ENCODE data around the gene KLHL5. TPM values are rescaled to one million over a fixed set of nuclear protein-coding genes. Genes with fewer than 3 reads are reported as not detected.

Gene KLHL5
- total RNA-seq, 1 donor from 2014 or later = 44.8 TPM

DNA sequence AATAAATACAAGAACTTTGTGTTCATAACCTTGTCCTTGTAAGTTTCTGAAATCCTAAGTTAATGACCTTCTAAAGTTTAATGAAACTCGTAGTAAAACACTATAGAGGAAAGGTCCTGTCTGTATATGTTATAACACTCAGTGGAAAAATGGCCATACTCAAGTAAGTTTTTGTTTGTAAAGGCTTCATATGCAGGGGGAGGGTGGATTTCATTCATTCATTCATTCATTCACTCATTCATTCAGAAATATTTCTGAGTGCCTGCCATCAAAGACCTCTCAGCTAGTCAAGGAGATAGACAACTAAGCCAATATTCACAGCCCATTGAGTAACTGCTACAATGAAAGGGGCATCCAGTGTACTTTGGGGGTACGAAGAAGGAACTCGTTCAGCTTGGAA lies 22.9 kb upstream of the KLHL5 start:
- H3K9me3 Mint-ChIP-seq (ENCODE audit: low read depth) = no peaks in the 10 kb centered on the region
- H3K27ac Mint-ChIP-seq = no peak overlapping the region
- H3K27me3 Mint-ChIP-seq = no peaks in the 10 kb centered on the region
- TF ChIP-seq, protein P1, sequence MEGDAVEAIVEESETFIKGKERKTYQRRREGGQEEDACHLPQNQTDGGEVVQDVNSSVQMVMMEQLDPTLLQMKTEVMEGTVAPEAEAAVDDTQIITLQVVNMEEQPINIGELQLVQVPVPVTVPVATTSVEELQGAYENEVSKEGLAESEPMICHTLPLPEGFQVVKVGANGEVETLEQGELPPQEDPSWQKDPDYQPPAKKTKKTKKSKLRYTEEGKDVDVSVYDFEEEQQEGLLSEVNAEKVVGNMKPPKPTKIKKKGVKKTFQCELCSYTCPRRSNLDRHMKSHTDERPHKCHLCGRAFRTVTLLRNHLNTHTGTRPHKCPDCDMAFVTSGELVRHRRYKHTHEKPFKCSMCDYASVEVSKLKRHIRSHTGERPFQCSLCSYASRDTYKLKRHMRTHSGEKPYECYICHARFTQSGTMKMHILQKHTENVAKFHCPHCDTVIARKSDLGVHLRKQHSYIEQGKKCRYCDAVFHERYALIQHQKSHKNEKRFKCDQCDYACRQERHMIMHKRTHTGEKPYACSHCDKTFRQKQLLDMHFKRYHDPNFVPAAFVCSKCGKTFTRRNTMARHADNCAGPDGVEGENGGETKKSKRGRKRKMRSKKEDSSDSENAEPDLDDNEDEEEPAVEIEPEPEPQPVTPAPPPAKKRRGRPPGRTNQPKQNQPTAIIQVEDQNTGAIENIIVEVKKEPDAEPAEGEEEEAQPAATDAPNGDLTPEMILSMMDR (IDR thresholded peaks at IDR 0.05; ENCODE audit: unreplicated experiment) = no peak
- DNase-seq (ENCODE audit: low spot score, unreplicated experiment) = no peak
- H3K4me3 Mint-ChIP-seq (ENCODE audit: low read depth) = no peak overlapping the region
- H3K36me3 Mint-ChIP-seq (ENCODE audit: insufficient read depth) = no peaks in the 10 kb centered on the region
- peaks cover 42% of the 10 kb centered on the region for H3K4me1 Mint-ChIP-seq (ENCODE audit: low read depth)

DNA sequence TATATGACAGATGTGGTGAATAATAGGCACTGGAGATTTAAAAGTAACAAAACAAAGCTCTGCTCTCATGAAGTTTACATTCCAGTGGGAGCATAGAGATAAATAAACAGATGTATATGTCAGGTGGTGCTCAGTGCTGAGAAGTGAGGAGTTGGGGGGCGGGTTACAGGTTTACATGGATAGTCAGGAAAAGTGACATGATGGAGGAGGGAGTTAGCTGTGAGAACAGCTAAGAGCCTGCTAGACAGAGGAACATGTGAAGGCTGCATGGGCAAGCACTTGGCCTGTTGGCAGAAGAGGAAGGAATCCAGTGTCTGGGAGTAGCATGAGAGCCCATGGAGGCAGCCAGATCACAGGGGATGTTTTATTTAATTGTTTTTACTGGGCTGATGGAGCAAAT lies 19.7 kb upstream of the KLHL5 start:
- peak overlapping the region; percentile 2 for H3K4me3 Mint-ChIP-seq (ENCODE audit: low read depth)
- H3K27me3 Mint-ChIP-seq = no peaks in the 10 kb centered on the region
- peaks cover 38% of the 10 kb centered on the region for H3K4me1 Mint-ChIP-seq (ENCODE audit: low read depth)
- DNase-seq (ENCODE audit: low spot score, unreplicated experiment) = no peak
- TF ChIP-seq, protein P1 (IDR thresholded peaks at IDR 0.05; ENCODE audit: unreplicated experiment) = no peak
- no peaks in the 10 kb centered on the region for H3K9me3 Mint-ChIP-seq (ENCODE audit: low read depth)
- no peaks in the 10 kb centered on the region for H3K36me3 Mint-ChIP-seq (ENCODE audit: insufficient read depth)
- H3K27ac Mint-ChIP-seq = peak overlapping the region; percentile 83

DNA sequence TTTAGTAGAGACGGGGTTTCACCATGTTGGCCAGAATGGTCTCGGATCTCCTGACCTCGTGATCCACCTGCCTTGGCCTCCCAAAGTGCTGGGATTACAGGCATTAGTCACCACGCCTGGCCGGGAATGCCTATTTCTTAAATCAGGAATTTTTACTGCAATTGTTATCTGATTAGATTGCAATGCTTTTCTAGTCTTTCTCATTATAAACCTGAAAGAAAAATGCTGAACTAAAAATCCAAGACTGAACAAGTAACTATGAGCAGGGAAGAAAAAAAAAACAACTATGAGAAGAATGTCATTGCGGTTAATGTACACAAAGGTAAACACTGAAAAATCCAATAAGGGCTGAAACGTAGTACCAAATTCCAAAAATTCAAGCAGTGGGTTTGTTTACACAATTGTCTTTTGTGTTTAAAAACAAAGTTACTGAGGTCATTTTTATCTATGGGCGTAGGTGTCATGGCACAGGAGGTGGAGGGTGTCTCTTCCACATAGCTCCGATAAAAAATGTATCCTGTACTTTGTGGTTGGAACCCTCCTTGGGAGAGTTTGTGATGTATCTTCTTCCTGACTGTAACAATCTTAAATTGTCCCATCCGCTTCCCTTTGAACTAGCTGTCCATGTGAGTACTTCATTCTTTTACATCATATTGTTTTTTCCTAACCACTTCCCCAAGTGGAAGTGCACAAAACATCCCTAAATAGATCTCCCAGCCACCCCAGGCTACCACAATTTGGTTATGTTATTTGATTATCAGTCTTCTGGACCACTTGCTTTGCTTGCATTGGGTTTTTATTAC lies 18.8 kb upstream of the KLHL5 start:
- H3K4me1 Mint-ChIP-seq (ENCODE audit: low read depth) = peaks cover 29% of the 10 kb centered on the region
- no peaks in the 10 kb centered on the region for H3K27me3 Mint-ChIP-seq

DNA sequence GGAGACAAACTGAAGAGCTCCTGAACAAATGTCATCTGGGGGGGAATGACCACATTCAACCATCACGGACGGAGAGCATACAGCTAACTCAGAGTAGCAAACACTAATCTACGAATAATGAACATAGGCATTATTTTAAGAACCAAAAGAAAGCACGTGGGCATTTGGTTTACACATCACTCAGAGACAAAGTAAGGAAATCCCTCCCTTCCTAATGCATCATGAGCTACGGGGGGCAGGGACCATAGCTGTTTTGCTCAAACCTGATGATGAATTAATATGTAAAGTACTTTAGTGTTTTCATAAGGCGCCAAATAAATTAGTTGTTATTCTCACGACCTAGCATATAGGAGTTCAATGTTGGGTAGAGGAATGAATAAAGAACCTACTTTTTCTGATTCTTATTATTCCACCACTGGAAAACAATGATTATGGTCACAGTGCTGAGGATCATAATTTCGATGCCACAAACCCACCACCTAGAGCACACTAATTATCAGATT lies 18.1 kb upstream of the KLHL5 start:
- TF ChIP-seq, protein P1 (IDR thresholded peaks at IDR 0.05; ENCODE audit: unreplicated experiment) = no peak
- Mint-ChIP-seq H3K36me3 (ENCODE audit: insufficient read depth) (no peaks in the 10 kb centered on the region), H3K9me3 (ENCODE audit: low read depth) (no peaks in the 10 kb centered on the region), H3K4me3 (ENCODE audit: low read depth) (peak overlapping the region; percentile 85), H3K27ac (peak overlapping the region; percentile 91), H3K27me3 (no peaks in the 10 kb centered on the region), H3K4me1 (ENCODE audit: low read depth) (peaks cover 28% of the 10 kb centered on the region)
- no peak for DNase-seq (ENCODE audit: low spot score, unreplicated experiment)

More for the DNA sequence above, 18.8 kb upstream of the KLHL5 start:
- TF ChIP-seq, protein P1 (IDR thresholded peaks at IDR 0.05; ENCODE audit: unreplicated experiment) = no peak
- DNase-seq (ENCODE audit: low spot score, unreplicated experiment) = no peak
- no peaks in the 10 kb centered on the region for H3K36me3 Mint-ChIP-seq (ENCODE audit: insufficient read depth)
- H3K9me3 Mint-ChIP-seq (ENCODE audit: low read depth) = no peaks in the 10 kb centered on the region
- peak overlapping the region; percentile 91 for H3K27ac Mint-ChIP-seq
- H3K4me3 Mint-ChIP-seq (ENCODE audit: low read depth) = peak overlapping the region; percentile 85

DNA sequence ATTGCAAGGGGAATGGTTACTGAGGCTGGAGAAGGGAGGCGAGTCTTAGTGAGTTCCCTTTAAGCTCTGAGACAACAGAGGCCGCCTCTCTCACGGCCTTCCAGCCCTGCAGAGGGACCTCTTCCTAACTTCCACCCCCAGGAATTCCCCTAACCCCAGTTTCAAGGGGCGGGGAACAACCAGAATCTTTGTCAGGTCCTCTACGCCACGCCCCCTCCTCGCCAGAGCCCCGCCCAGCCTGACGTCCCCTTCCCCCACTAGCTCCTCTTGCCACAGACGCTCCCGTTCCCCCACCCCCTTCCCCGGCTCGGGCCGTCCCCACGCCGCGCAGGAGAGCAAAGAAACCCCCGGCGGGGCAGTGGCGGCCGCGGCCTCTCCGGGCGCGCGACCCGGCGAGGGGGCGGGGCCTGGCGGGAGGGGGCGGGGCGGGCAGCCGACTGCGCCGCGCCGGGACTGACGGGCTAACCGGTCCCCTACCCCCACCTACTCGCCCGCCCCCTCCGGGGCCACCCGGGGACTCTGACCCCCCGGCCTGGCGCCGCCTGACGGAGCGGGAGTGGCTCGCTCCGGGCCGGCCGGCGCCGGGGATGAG lies 17.6 kb upstream of the KLHL5 start:
- Mint-ChIP-seq H3K27ac (peak overlapping the region; percentile 91), H3K27me3 (no peaks in the 10 kb centered on the region), H3K36me3 (ENCODE audit: insufficient read depth) (no peaks in the 10 kb centered on the region), H3K4me3 (ENCODE audit: low read depth) (peak overlapping the region; percentile 85), H3K9me3 (ENCODE audit: low read depth) (no peaks in the 10 kb centered on the region), H3K4me1 (ENCODE audit: low read depth) (peaks cover 26% of the 10 kb centered on the region)
- TF ChIP-seq, protein P1 (IDR thresholded peaks at IDR 0.05; ENCODE audit: unreplicated experiment) = no peak
- DNase-seq (ENCODE audit: low spot score, unreplicated experiment) = peak; percentile 89

Data from progenitor cell of endocrine pancreas (in vitro differentiated cells).